Osteocyte (in vitro differentiated cells): ENCODE data around the gene LRRC8A. TPM values are rescaled to one million over a fixed set of nuclear protein-coding genes. Genes with fewer than 3 reads are reported as not detected.
"Not testable (repeated sequence)": the region's sequence is repeated elsewhere in the genome, so short reads cannot be mapped to it uniquely, and the experiment has no call there.

ENCODE experiments used
- DNase-seq: peaks from one replicate; pipeline ENCODE4 v3.0.0; 2021; ENCODE audit warnings: mixed read lengths; ENCODE audit not compliant: unreplicated experiment; ENCODE audit errors: extremely low spot score
- H3K27ac Mint-ChIP-seq: one replicate; pipeline ENCODE4 v1.8.0; 2021; ENCODE audit warnings: mild to moderate bottlenecking, mixed read lengths; ENCODE audit not compliant: unreplicated experiment
- H3K27me3 Mint-ChIP-seq: one replicate; pipeline ENCODE4 v1.8.0; 2021; ENCODE audit warnings: mixed read lengths; ENCODE audit not compliant: unreplicated experiment
- H3K36me3 Mint-ChIP-seq: one replicate; pipeline ENCODE4 v1.8.0; 2021; ENCODE audit warnings: mixed read lengths; ENCODE audit not compliant: unreplicated experiment
- H3K4me1 Mint-ChIP-seq: one replicate; pipeline ENCODE4 v1.8.0; 2021; ENCODE audit warnings: mixed read lengths; ENCODE audit not compliant: unreplicated experiment
- H3K4me3 Mint-ChIP-seq: one replicate; pipeline ENCODE4 v1.8.0; 2021; ENCODE audit warnings: mild to moderate bottlenecking, moderate library complexity, mixed read lengths; ENCODE audit not compliant: unreplicated experiment
- H3K9me3 Mint-ChIP-seq: one replicate; pipeline ENCODE4 v1.8.0; 2021; ENCODE audit warnings: mixed read lengths; ENCODE audit not compliant: unreplicated experiment
- total RNA-seq: library from RNA; stranded (reverse); gene quantifications from 2 replicates; pipeline ENCODE4 v1.2.1, GENCODE V29; 2021
- TF ChIP-seq, protein P1 (sequence below): fragments of 200-600 bp; sonication (generic); IDR thresholded peaks from 2 replicates; pipeline ENCODE4 v1.5.0; 2021; ENCODE audit warnings: antibody characterized with exemption, mild to moderate bottlenecking, moderate library complexity

The LRRC8A gene
- total RNA-seq, 1 donor from 2014 or later = 42.8 TPM

DNA sequence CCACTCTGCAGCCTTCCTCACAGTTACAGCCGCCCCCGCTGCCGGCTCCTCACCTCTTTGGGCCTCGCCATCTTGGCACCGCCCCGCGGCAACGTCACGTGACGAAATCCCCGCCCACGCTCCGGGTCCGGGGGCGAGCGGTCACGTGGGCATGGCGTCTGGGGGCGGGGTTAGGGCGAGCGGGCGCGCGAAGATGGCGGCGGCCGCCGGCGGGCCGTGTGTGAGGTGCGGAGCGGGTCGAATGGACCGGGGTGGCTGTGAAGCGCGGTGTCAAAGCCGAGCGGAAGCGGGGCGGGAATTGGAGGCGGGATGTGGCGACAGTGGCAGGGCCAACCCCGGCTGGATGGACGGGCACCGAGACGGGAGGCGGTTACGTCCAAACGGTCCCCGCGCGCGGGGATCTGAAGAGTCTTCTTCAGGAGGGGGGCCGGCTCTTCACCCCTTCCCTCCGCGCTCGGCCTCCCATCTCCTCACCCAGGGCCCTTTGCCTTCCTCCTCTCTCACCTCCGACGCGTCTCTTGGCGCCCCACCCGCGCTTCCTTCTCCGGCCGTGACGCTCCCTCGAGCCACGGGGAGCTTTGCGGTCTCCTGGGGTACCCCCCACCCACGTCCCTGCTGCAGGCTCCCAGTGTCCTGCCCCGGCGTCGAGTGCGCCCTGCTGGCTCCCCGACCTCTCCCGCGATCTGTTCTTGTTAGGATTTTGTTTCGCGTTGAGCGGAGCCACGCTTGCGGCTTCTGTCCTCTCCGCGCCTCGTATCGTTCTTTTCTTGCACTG lies 65.8 kb downstream of the LRRC8A start, which contains the start of the genes DOLK and NUP188:
Gene DOLK, minus strand, starts transcription at position 77 of the 775 bp plus-strand sequence. CDS start 300 bp downstream, outside the sequence.
Gene NUP188, plus strand, starts transcription at position 173 of the 775 bp plus-strand sequence. Its CDS starts 21 bp downstream, at position 194.
- TF ChIP-seq, protein P1, sequence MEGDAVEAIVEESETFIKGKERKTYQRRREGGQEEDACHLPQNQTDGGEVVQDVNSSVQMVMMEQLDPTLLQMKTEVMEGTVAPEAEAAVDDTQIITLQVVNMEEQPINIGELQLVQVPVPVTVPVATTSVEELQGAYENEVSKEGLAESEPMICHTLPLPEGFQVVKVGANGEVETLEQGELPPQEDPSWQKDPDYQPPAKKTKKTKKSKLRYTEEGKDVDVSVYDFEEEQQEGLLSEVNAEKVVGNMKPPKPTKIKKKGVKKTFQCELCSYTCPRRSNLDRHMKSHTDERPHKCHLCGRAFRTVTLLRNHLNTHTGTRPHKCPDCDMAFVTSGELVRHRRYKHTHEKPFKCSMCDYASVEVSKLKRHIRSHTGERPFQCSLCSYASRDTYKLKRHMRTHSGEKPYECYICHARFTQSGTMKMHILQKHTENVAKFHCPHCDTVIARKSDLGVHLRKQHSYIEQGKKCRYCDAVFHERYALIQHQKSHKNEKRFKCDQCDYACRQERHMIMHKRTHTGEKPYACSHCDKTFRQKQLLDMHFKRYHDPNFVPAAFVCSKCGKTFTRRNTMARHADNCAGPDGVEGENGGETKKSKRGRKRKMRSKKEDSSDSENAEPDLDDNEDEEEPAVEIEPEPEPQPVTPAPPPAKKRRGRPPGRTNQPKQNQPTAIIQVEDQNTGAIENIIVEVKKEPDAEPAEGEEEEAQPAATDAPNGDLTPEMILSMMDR = no peak
- Mint-ChIP-seq H3K27ac (peak within 1 kb of the TSS; percentile 94), H3K9me3 (no peaks in the 10 kb centered on the region), H3K4me3 (peak within 1 kb of the TSS; percentile 97), H3K4me1 (peaks cover 22% of the 10 kb centered on the region), H3K36me3 (peaks cover 2% of the 10 kb centered on the region), H3K27me3 (no peaks in the 10 kb centered on the region)
- DNase-seq = peak; percentile 99

DNA sequence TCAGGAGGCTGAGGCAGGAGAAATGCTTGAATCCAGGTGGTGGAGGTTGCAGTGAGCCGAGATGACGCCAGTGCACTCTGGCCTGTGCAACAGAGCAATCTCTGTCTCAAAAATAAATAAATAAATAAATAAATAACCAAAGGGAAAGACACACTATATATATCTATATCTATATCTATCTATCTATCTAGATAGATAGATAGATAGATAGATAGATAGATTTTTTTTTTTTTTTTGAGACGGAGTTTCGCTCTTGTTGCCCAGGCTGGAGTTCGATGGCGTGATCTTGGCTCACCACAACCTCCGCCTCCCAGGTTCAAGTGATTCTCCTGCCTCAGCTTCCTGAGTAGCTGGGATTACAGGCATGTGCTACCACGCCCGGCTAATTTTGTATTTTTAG lies 79.5 kb downstream of the LRRC8A start:
- H3K4me1 Mint-ChIP-seq, H3K27me3 Mint-ChIP-seq, H3K27ac Mint-ChIP-seq, H3K4me3 Mint-ChIP-seq, DNase-seq, H3K9me3 Mint-ChIP-seq: not testable (repeated sequence)
- H3K36me3 Mint-ChIP-seq = peaks cover 24% of the 10 kb centered on the region

Other genes with a start within 250 kb of the LRRC8A start
- gene DYNC2I2, start 225.3 kb upstream of the LRRC8A start, total RNA-seq = 62.5 and 68.6 TPM in 2 replicates
- 381 and 382 TPM in 2 replicates for gene SET, start 192.9 kb upstream of the LRRC8A start, total RNA-seq
- 7.5 and 8.0 TPM in 2 replicates for gene PKN3, start 179.6 kb upstream of the LRRC8A start, total RNA-seq
- gene ZDHHC12, start 158.0 kb upstream of the LRRC8A start, total RNA-seq = 24.7 and 24.8 TPM in 2 replicates
- 61.2 and 61.9 TPM in 2 replicates for gene ZER1, start 110.2 kb upstream of the LRRC8A start, total RNA-seq
- 32.8 and 33.3 TPM in 2 replicates for gene TBC1D13, start 94.9 kb upstream of the LRRC8A start, total RNA-seq
- 24.4 and 29.3 TPM in 2 replicates for gene ENDOG, start 63.6 kb upstream of the LRRC8A start, total RNA-seq
- 34.8 and 36.7 TPM in 2 replicates for gene SPOUT1, start 52.3 kb upstream of the LRRC8A start, total RNA-seq
- gene KYAT1, start 183 bp upstream of the LRRC8A start, total RNA-seq = 5.3 and 6.5 TPM in 2 replicates
- 4.6 and 6.0 TPM in 2 replicates for gene PHYHD1, start 38.8 kb downstream of the LRRC8A start, total RNA-seq
- 27.4 and 30.5 TPM in 2 replicates for gene DOLK, start 65.5 kb downstream of the LRRC8A start, total RNA-seq
- gene NUP188, start 65.6 kb downstream of the LRRC8A start, total RNA-seq = 44.5 and 49.0 TPM in 2 replicates
- 105 and 113 TPM in 2 replicates for gene SH3GLB2, start 146.2 kb downstream of the LRRC8A start, total RNA-seq
- 27.5 and 29.9 TPM in 2 replicates for gene MIGA2, start 154.5 kb downstream of the LRRC8A start, total RNA-seq
- 13.3 and 19.3 TPM in 2 replicates for gene DOLPP1, start 199.0 kb downstream of the LRRC8A start, total RNA-seq
- 55.1 and 55.5 TPM in 2 replicates for gene CRAT, start 228.7 kb downstream of the LRRC8A start, total RNA-seq
- 140 and 150 TPM in 2 replicates for gene PTPA, start 229.3 kb downstream of the LRRC8A start, total RNA-seq